DMS114 treated with DMSO at 0.1 percent for 48 hours (cell line): Measurements from ENCODE around the gene HSPA9.

Experiments
- DNase-seq: peaks from one replicate; lab custom pipeline; 2025; ENCODE audit not compliant: unreplicated experiment; lab: John Stamatoyannopoulos, UW

HSPA9 gene

GRCh38 chr5:138575194-138576015 is at the start of gene HSPA9:
Gene HSPA9 (minus strand): TSS chr5:138575401. CDS start chr5:138575318, 83 bp downstream.
- DNase-seq = peak; percentile 99

- DNase-seq = no peak
These were observed 47.9 kb upstream of the HSPA9 start for GRCh38 chr5:138623053-138623452.

GRCh38 chr5:138622051-138622450 is 46.9 kb upstream of the HSPA9 start:
- DNase-seq = no peak

- no peak for DNase-seq
These were observed 45.5 kb upstream of the HSPA9 start for GRCh38 chr5:138620663-138621224.

GRCh38 chr5:138616508-138616907 is 41.3 kb upstream of the HSPA9 start:
- no peak for DNase-seq

GRCh38 chr5:138615461-138615860 is 40.3 kb upstream of the HSPA9 start:
- no peak for DNase-seq

GRCh38 chr5:138611678-138612218 is 36.5 kb upstream of the HSPA9 start:
- no peak for DNase-seq

- DNase-seq = no peak
These were observed 35.9 kb upstream of the HSPA9 start for GRCh38 chr5:138610918-138611677.

GRCh38 chr5:138610415-138610917 is 35.3 kb upstream of the HSPA9 start:
- DNase-seq = peak; percentile 20

GRCh38 chr5:138606378-138607064 is 31.3 kb upstream of the HSPA9 start:
- no peak for DNase-seq

GRCh38 chr5:138605254-138605972 is 30.2 kb upstream of the HSPA9 start:
- no peak for DNase-seq

GRCh38 chr5:138604176-138604785 is 29.1 kb upstream of the HSPA9 start:
- no peak for DNase-seq

GRCh38 chr5:138603249-138603920 is 28.2 kb upstream of the HSPA9 start:
- DNase-seq = no peak

- no peak for DNase-seq
These were observed 27.3 kb upstream of the HSPA9 start for GRCh38 chr5:138602371-138603000.

- DNase-seq = no peak
These were observed 26.2 kb upstream of the HSPA9 start for GRCh38 chr5:138601444-138601843.

GRCh38 chr5:138600446-138600845 is 25.2 kb upstream of the HSPA9 start:
- DNase-seq = no peak

GRCh38 chr5:138597661-138598400 is 22.6 kb upstream of the HSPA9 start:
- no peak for DNase-seq
